Upper lobe of right lung (tissue), 1 donor: Measurements from ENCODE around the gene SZT2. TPM values are rescaled to one million over a fixed set of nuclear protein-coding genes. Genes with fewer than 3 reads are reported as not detected.
"Not testable (repeated sequence)": the region's sequence is repeated elsewhere in the genome, so short reads cannot be mapped to it uniquely, and the experiment has no call there.

Source experiments
- ATAC-seq: fragments of 200-7000 bp; cut with Tn5 transposase; one replicate; pipeline ENCODE4 v1.9.1; 2020; ENCODE audit warnings: mild to moderate bottlenecking, moderate library complexity
- DNase-seq: peaks from one replicate; pipeline ENCODE4 v3.0.0-alpha.2; 2020
- H3K27ac ChIP-seq: fragments of 200-600 bp; one replicate; pipeline ENCODE4 v1.8.0; 2022
- H3K27me3 ChIP-seq: fragments of 200-600 bp; one replicate; pipeline ENCODE4 v1.8.0; 2022; ENCODE audit warnings: mild to moderate bottlenecking
- H3K36me3 ChIP-seq: fragments of 200-600 bp; one replicate; pipeline ENCODE4 v1.8.0; 2022
- H3K4me1 ChIP-seq: fragments of 200-600 bp; one replicate; pipeline ENCODE4 v1.8.0; 2022
- H3K4me3 ChIP-seq: fragments of 200-600 bp; one replicate; pipeline ENCODE4 v1.8.0; 2022; ENCODE audit warnings: mild to moderate bottlenecking
- H3K9me3 ChIP-seq: fragments of 200-600 bp; one replicate; pipeline ENCODE4 v1.8.0; 2022
- CTCF ChIP-seq: fragments of 200-600 bp; IDR thresholded peaks from one replicate; pipeline ENCODE4 v1.8.0; 2022; ENCODE audit warnings: antibody characterized with exemption
- intact Hi-C: fragments of 100-400 bp; cut with DNase I; formaldehyde crosslinking; loops from one replicate; pipeline ENCODE4 v1.11.0; 2022
- total RNA-seq: library from RNA; stranded (reverse); fragmentation: NEBNext Ultra II Directional; extraction: Animal tissue kit (Norgen Biotek cat#: 25700); gene quantifications from one replicate; pipeline ENCODE4 v1.2.1, GENCODE V29; 2021
- donor health status: DM: no; HTN: yes; CAD: no; lungs with severe emphysema.

Gene SZT2
- total RNA-seq, 1 donor from 2014 or later: 70.4 TPM

DNA sequence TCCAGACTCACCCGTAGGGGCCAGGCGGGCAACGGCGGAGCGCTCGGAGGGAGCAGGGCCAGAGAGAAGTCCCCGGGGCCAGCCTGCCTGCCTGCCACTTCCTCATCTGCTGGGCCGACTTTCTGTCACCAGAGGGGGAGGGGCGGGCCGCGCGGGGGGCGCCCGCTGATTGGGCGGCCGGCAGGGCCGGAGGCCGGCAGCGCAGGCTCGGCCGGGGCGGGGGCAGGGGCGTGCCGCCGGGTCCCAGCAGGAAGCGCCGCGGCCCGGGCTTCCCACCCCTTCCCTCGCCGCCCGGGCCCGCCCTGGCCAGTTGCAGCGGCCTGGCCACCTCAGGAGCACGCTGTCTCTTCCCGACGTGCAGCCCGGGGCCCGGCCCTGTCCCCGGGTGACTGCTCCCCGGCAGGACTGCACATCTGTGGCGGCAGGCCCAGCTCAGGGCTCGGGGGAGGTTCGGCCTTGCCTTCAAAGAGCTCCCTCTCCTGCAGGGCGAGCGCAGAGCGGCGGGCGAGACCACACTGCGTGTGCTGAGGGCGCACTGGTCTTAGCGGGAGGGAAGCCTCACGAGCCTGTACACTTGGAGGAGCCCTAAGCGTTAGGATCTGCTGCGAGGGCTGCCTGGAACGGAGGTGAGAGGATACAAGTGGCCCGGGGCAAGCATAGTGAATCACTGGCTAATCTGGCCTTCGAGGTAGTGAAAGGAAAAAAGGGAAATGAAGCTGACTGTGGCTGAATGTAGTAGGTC is 21.6 kb upstream of the SZT2 start, which contains the start of gene ELOVL1:
ELOVL1 (minus strand) TSS at position 108 of the 742 bp plus-strand sequence. CDS start 2,402 bp downstream, outside the sequence.
- peaks cover 24% of the 10 kb centered on the region for H3K4me1 ChIP-seq
- peak; percentile 23 for TF ChIP-seq CTCF
- ATAC-seq: peak; percentile 95
- H3K27me3 ChIP-seq: no peaks in the 10 kb centered on the region
- intact Hi-C loops: no loop called here
- DNase-seq: peak; percentile 98
- peak within 1 kb of the TSS; percentile 96 for H3K27ac ChIP-seq
- peaks cover 24% of the 10 kb centered on the region for H3K36me3 ChIP-seq
- H3K9me3 ChIP-seq: no peaks in the 10 kb centered on the region
- H3K4me3 ChIP-seq: peak within 1 kb of the TSS; percentile 83

DNA sequence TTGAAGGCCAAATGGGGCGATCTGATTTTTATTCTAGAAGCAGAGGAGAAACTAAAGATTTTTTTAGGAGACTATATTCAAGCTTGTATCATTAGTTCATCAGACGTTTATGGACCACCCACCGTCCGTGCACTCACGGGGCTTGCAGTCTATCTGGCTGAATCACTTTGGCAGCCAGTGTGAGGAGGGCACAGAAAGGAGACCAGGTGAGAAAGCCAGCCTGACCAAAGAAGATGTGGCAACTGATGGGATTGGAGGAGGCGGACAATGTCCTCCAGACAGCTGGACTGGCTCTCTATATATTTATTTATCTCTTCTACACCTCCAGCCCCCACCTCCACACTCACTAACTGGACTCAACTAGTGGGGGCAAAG is 21.1 kb upstream of the SZT2 start:
- DNase-seq (no peak), ATAC-seq (no peak)
- Histone ChIP-seq H3K27me3 (no peaks in the 10 kb centered on the region), H3K9me3 (no peaks in the 10 kb centered on the region), H3K27ac (peak overlapping the region; percentile 96), H3K4me3 (peak overlapping the region; percentile 83), H3K4me1 (peaks cover 24% of the 10 kb centered on the region), H3K36me3 (peaks cover 19% of the 10 kb centered on the region)
- intact Hi-C loops: no loop called here
- TF ChIP-seq CTCF: no peak

DNA sequence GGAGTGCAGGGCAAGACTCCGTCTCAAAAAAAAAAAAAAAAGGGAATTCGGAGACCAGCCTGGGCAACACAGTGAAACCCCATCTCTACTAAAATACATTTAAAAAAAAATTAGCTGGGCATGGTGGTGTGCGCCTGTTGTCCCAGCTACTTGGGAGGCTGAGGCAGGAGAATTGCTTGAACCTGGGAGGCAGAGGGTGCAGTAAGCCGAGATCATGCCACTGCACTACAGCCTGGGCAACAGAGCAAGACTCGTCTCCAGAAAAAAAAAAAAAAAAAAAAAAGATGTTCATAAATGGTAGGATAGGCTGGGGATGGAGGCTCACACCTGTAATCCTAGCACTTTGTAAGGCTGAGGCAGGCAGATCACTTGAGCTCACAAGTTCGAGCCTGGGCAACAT is 19.9 kb upstream of the SZT2 start:
- H3K27me3 ChIP-seq, H3K27ac ChIP-seq, H3K9me3 ChIP-seq, DNase-seq, intact Hi-C loops, ATAC-seq, H3K36me3 ChIP-seq, H3K4me3 ChIP-seq: not testable (repeated sequence)
- H3K4me1 ChIP-seq: peaks cover 24% of the 10 kb centered on the region

- TF ChIP-seq CTCF: no peak
- Histone ChIP-seq H3K36me3 (no peaks in the 10 kb centered on the region), H3K4me1 (peaks cover 23% of the 10 kb centered on the region), H3K27me3 (no peaks in the 10 kb centered on the region), H3K4me3 (no peak overlapping the region), H3K9me3 (no peaks in the 10 kb centered on the region), H3K27ac (no peak overlapping the region)
- intact Hi-C loops: no loop called here
- DNase-seq (no peak), ATAC-seq (no peak)
Measured at GRCh38 chr1:43370564-43370963, 19.1 kb upstream of the SZT2 start.

DNA sequence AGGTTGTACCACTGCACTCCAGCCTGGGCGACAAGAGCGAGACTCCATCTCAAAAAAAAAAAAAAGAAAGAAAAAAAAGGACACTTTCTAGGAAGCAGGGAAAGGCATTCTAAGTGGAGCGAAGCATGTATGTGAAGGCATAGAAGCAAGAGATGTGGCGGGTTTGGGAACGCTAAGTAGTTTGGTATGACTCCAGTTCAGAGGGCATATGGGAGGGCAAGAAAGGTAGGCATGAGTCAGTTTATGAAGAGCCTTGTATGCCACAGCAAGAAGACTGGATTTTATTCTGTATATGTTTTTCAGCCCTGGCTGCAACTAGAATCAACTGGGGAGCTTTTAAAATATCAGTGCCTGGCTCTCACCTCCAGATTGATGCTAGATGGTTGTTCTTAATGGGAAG is 17.5 kb upstream of the SZT2 start:
- H3K36me3 ChIP-seq: no peaks in the 10 kb centered on the region
- no peak for TF ChIP-seq CTCF
- H3K9me3 ChIP-seq: no peaks in the 10 kb centered on the region
- peaks cover 7% of the 10 kb centered on the region for H3K4me1 ChIP-seq
- intact Hi-C loops: no loop called here
- ATAC-seq: no peak
- H3K27ac ChIP-seq: no peak overlapping the region
- H3K4me3 ChIP-seq: no peak overlapping the region
- no peaks in the 10 kb centered on the region for H3K27me3 ChIP-seq
- no peak for DNase-seq

DNA sequence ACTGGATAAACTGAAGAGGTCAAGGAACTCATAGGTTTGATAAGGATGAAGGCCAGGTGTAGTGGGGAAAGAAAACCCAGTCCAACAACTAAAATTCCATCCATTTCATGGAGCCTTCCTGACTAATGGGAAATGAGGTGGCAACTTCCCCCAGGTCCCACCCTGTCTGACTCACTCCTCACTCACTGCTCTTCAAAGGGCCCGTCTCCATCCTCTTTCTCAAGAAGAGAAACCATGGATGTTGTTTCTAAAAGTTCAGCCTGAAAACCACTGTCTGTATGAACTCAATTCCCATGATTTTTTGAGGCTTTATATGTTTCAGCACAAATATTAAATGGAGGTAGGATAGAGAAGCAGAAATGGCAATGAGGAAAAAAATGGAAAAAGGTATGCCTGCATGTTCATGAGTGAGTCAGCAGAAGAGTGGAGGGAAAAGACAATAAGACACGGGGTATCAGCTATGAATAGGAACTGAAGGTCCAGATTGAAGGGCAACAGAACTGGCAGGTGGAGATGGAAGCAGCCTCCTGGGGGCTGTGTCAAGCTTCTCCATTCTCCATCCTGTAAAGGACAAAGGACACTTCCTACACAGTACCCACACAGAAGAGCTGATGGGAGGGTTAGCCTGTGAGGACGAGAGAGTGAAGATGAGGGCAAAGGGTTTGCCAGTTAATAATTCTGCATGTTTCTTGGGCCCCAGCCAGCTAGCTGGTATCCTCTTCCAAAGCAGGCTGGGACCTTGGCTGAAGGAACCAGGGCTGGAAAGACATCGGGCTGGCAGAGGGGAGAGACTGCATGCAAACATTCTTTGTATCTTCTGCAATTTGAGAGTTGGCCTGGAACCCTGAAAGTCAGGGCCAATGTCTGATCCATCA is 16.4 kb upstream of the SZT2 start:
- Histone ChIP-seq H3K9me3 (no peaks in the 10 kb centered on the region), H3K36me3 (no peaks in the 10 kb centered on the region), H3K27me3 (no peaks in the 10 kb centered on the region), H3K27ac (no peak overlapping the region), H3K4me3 (no peak overlapping the region), H3K4me1 (peaks cover 7% of the 10 kb centered on the region)
- no peak for TF ChIP-seq CTCF
- ATAC-seq (no peak), DNase-seq (no peak)
- intact Hi-C loops: no loop called here
